SJCRH30 (cell line): Measurements from ENCODE around the gene AP1G1. TPM values are rescaled to one million over a fixed set of nuclear protein-coding genes. Genes with fewer than 3 reads are reported as not detected.
"Not testable (repeated sequence)": the region's sequence is repeated elsewhere in the genome, so short reads cannot be mapped to it uniquely, and the experiment has no call there.

Experiments
- DNase-seq, 2 experiments: peaks; one replicate each; pipeline ENCODE4 v3.0.0-alpha.2; 2015 to 2020
- H3K27ac ChIP-seq: fragments of 250-450 bp; sonication (Bioruptor Pico); 2 replicates; pipeline ENCODE4 v1.5.1; 2020; ENCODE audit warnings: mild to moderate bottlenecking, moderate library complexity
- H3K27me3 ChIP-seq: fragments of 250-450 bp; sonication (Bioruptor Pico); 2 replicates; pipeline ENCODE4 v1.5.1; 2020; ENCODE audit warnings: mild to moderate bottlenecking, moderate library complexity
- H3K36me3 ChIP-seq: fragments of 250-450 bp; sonication (Bioruptor Pico); 2 replicates; pipeline ENCODE4 v1.5.1; 2020; ENCODE audit warnings: mild to moderate bottlenecking, moderate library complexity
- H3K4me1 ChIP-seq: fragments of 250-450 bp; sonication (Bioruptor Pico); 2 replicates; pipeline ENCODE4 v1.5.1; 2020; ENCODE audit warnings: mild to moderate bottlenecking, moderate library complexity
- H3K4me3 ChIP-seq: fragments of 250-450 bp; sonication (Bioruptor Pico); 2 replicates; pipeline ENCODE4 v1.5.1; 2020; ENCODE audit warnings: mild to moderate bottlenecking, moderate library complexity
- H3K9me3 ChIP-seq: fragments of 250-450 bp; sonication (Bioruptor Pico); replicated peaks from 2 replicates; pipeline ENCODE4 v1.5.1; 2020; ENCODE audit warnings: mild to moderate bottlenecking, moderate library complexity
- total RNA-seq: library from RNA; depleted of rRNA; stranded (reverse); fragments of >200 nt; shearing (Covaris generic); gene quantifications from 2 replicates; pipeline ENCODE4 v1.2.3, GENCODE V29; 2014

AP1G1 gene
- total RNA-seq, 1 experiment from 2014 or later: 46.3 TPM

DNA sequence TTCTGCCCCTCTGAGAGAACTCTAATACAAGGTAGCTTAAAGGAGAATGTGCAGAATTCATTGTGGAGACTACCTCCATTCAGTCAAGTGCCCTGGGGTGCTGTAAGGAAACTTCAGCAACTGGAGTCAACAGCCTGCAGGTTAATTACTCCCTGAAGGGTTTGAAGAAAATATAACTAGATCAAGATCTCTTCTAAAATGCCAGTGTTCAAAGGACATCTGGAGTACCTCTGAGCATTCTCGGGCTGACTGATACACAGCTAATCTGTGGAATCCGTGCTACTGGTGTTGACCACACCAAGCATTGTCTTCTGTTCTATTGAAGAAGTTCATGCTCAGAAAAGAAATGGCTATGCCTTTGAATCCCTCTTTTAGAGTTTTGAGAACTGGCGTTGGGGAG, 25.7 kb upstream of the AP1G1 start:
- H3K27ac ChIP-seq: no peak overlapping the region

DNA sequence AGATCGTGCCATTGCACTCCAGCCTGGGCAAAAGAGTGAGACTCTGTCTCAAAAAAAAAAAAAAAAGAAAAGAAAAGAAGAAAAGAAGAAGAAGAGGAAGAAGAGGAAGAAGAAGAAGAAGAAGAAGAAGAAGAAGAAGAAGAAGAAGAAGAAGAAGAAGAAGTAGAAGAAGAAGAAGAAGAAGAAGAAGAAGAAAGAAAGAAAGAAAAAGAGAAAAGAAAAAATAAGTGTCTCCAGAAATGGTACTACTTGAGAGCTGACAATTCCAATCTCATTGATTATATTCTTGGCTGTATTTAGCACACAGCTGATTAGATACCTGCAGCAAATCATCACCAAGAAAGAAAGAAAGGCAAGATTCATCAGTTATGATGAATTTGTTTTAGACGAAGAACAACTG, 23.5 kb upstream of the AP1G1 start:
- H3K27me3 ChIP-seq, H3K4me1 ChIP-seq, H3K9me3 ChIP-seq: not testable (repeated sequence)

More for the DNA sequence above, 25.7 kb upstream of the AP1G1 start:
- H3K9me3 ChIP-seq: no peaks in the 10 kb centered on the region
- no peak overlapping the region for H3K4me3 ChIP-seq
- H3K4me1 ChIP-seq: no peaks in the 10 kb centered on the region
- H3K27me3 ChIP-seq: no peaks in the 10 kb centered on the region
- DNase-seq: no peak
- H3K36me3 ChIP-seq: no peaks in the 10 kb centered on the region

DNA sequence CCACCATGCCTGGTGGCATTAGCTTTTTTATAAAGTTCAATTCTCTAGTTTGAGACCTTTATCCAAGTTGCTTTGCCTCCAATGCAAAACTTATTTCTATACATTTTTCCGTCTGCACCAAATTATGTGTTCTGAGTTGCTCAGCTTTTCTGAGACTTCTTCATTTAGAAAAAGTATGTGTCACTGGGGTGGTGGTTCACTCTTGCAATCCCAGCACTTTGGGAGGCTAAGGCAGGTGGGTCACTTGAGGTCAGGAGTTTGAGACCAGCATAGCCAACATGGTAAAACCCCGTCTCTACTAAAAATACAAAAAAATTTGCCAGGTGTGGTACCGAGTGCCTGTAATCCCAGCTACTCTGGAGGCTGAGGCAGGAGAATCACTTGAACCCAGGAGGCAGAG, 23.1 kb upstream of the AP1G1 start:
- H3K27me3 ChIP-seq, H3K4me1 ChIP-seq, H3K36me3 ChIP-seq, H3K9me3 ChIP-seq, H3K27ac ChIP-seq, DNase-seq, H3K4me3 ChIP-seq: not testable (repeated sequence)

More for the DNA sequence above, 23.5 kb upstream of the AP1G1 start:
- not testable (repeated sequence) for H3K36me3 ChIP-seq, H3K4me3 ChIP-seq, H3K27ac ChIP-seq, DNase-seq

DNA sequence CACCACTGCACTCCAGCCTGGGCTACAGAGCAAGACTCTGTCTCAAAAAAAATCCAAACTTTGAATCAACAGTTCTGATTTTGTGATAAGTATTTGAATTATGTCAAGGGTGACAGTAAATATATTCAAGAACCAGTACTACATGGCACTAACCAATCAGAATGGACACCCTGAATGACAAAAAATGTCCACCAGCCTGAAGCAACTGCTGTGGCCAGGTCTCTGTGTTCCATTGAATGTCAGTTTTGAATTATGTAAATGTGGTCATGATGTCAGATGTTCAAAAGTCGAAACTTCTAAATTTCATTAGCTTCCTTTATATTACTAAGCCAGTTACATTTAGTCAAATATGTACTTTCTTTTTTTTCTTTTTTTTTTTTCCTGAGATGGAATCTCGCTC, 21.7 kb upstream of the AP1G1 start:
- Histone ChIP-seq H3K9me3 (no peaks in the 10 kb centered on the region), H3K4me3 (no peak overlapping the region), H3K36me3 (no peaks in the 10 kb centered on the region), H3K27ac (no peak overlapping the region), H3K27me3 (no peaks in the 10 kb centered on the region), H3K4me1 (no peaks in the 10 kb centered on the region)
- no peak for DNase-seq

DNA sequence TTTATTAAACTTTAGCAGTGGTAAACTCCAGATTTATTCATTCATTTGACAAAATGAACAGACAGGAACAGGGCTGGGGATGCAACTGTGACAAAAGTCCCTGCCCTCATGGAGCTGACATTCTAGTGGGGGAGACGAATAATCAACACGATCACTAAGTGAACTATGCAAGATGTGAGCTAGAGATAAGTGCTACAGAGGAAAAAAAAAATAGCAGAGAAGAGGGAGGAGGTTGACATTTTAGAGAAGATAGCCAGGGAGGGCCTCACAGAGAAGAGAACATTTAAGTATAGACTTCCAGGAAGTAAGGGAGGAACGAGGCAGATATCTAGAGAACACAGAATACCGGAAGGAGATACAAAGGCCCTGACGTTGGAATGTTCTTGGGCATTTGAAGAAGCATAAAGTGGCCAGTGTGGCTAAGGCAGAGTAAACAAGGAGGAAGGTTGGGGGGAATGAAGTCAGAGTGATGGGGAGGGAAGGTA, 17.9 kb upstream of the AP1G1 start:
- no peaks in the 10 kb centered on the region for H3K36me3 ChIP-seq
- H3K27me3 ChIP-seq: no peaks in the 10 kb centered on the region
- DNase-seq: no peak
- H3K27ac ChIP-seq: no peak overlapping the region
- no peak overlapping the region for H3K4me3 ChIP-seq
- no peaks in the 10 kb centered on the region for H3K4me1 ChIP-seq
- H3K9me3 ChIP-seq: no peaks in the 10 kb centered on the region

DNA sequence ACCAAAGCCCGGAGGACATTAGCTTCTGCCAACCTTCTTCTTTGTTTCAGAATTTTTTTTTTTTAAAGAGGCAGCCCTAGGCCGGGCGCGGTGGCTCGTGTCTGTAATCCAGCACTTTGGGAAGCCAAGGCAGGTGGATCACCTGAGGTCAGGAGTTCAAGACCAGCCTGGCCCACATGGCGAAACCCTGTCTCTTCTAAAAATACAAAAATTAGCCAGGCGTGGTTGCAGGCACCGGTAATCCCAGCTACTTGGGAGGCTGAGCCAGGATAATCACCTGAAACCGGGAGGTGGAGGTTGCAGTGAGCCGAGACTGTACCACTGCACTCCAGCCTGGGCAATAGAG, 8.5 kb upstream of the AP1G1 start:
- not testable (repeated sequence) for H3K27ac ChIP-seq, H3K36me3 ChIP-seq, H3K27me3 ChIP-seq, H3K4me1 ChIP-seq, H3K9me3 ChIP-seq, H3K4me3 ChIP-seq, DNase-seq

DNA sequence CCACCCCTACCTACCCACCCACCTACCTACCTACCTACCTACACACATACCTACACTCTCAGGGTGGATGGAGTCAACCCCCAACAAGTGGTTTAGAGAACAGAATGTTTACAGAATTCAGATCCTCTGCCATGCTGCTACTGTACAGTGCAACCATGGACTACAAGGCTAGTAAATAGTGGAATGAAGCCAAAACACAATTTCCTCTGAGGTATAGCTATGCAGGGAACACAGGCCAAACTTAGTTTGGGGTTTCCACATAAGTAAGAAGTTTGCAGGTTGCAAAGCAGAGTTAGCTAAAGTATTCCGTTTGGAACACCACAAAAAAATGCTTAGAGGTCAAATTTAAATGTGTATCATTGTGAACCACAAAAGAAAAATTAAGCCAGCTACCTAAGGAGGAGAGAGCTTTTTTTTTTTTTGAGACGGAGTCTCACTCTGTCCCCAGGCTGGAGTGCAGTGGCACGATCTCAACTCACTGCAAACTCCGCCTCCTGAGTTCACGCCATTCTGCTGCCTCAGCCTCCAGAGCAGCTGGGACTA, 2.7 kb upstream of the AP1G1 start:
- no peaks in the 10 kb centered on the region for H3K27me3 ChIP-seq
- no peak overlapping the region for H3K27ac ChIP-seq
- no peak overlapping the region for H3K4me3 ChIP-seq

DNA sequence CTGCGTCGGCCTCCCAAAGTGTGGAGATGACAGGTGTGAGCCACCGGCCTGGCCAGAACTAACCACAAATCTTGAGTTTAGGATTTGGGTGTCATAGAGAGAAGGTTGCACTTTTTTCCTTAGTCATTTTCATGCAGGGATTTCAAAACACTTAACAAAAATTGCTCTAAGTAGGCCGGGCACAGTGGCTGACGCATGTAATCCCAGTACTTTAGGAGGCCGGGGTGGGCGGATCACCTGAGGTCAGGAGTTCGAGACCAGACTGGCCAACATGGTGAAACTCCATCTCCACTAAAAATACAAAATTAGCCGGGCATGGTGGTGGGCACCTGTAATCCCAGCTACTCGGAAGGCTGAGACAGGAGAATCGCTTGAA, 1.5 kb upstream of the AP1G1 start:
- H3K4me1 ChIP-seq, DNase-seq, H3K36me3 ChIP-seq: not testable (repeated sequence)

More for the DNA sequence above, 2.7 kb upstream of the AP1G1 start:
- no peaks in the 10 kb centered on the region for H3K9me3 ChIP-seq
- no peak for DNase-seq
- no peaks in the 10 kb centered on the region for H3K36me3 ChIP-seq
- H3K4me1 ChIP-seq: 0 out of 2 replicates have a peak, but pooled peaks cover 4% of the 10 kb centered on the region

DNA sequence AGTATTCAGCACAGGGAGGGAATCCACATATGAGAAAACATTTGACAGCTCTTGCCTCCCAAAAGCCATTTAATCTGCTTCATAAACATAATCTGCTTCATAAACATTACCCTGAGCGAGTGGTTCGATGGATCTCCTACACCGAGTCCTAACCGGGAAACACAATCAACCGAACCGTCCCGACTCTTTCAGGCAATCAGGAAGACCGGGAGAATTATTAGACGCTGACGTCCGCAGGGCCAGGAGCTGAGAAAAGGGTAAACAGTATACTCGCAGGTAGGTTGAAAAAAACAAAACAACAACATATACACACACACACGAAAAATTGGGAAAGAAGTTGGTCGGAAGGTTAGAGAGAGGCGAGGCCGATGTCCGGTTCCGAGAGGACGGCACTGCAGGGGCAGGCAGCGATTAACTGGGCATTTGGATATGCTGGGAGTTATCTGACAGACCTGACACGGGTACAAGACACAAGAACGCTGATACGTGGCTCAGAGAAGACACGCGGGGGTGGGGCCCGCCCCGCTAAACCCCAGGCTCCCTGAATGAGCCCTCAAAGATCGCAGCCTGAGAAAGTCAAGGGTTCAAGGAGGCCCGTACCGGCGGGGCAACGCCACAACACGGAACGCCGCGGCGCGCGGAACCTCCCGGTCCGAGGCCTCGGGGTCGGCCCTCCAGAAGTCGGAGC, 585 bp downstream of the AP1G1 start:
- Histone ChIP-seq H3K36me3 (no peaks in the 10 kb centered on the region), H3K4me1 (0 out of 2 replicates have a peak, but pooled peaks cover 4% of the 10 kb centered on the region), H3K9me3 (no peaks in the 10 kb centered on the region), H3K4me3 (peak overlapping the region; percentile 94), H3K27me3 (no peaks in the 10 kb centered on the region), H3K27ac (peak overlapping the region; percentile 99)
- DNase-seq: no peak

More for the DNA sequence above, 1.5 kb upstream of the AP1G1 start:
- not testable (repeated sequence) for H3K27ac ChIP-seq, H3K4me3 ChIP-seq, H3K27me3 ChIP-seq, H3K9me3 ChIP-seq

DNA sequence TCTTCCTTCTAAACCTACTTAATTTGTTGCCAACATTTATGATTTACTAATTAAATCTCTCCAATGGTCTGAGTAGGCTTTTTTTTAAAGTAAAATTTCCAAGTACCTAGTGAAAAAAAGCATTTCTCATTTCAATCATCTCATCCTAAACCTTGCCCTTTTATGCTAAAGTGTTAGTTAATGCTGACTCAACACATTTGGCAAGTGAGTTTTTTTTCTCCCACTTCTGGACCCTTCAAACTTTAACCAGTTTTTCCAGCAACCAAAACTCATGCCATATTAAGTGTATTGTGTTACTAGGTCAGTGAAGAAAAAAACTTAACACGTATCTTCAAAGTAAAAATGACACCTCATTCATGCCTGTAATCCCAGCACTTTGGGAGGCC, 5.3 kb downstream of the AP1G1 start:
- DNase-seq: no peak
- H3K36me3 ChIP-seq: no peaks in the 10 kb centered on the region
- 0 out of 2 replicates have a peak, but pooled peaks cover 2% of the 10 kb centered on the region for H3K4me1 ChIP-seq
- no peak overlapping the region for H3K27ac ChIP-seq
- H3K27me3 ChIP-seq: no peaks in the 10 kb centered on the region
- no peak overlapping the region for H3K4me3 ChIP-seq
- H3K9me3 ChIP-seq: no peaks in the 10 kb centered on the region

DNA sequence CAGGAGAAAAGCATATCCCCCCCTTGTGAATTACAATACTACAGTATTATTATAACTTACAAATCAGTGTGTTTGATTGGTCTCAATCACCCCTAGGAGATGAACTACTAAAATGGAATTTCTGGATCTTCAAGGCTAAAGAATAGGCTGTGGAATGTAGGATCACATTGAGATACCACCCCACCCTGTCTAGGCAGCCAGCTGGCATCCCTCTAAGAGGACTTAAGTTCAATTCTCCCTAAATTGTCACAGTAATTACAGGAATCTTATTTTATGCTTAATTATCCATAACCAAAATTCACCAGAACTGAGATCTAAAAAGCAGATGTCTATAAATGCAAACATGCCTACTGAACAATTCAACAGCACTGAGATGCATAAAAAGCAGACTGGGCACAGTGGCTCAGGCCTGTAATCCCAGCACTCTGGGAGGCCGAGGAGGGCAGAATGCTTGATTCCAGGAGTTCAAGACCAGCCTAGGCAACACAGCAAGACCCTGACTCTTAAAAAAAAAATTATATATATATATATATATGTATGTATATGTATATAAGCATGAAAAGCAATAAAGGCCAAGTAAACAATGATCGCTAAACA, 12.0 kb downstream of the AP1G1 start:
- H3K4me3 ChIP-seq: no peak overlapping the region
- H3K36me3 ChIP-seq: no peaks in the 10 kb centered on the region; the same call in 1 of the 2 replicates
- H3K27me3 ChIP-seq: no peaks in the 10 kb centered on the region
- H3K9me3 ChIP-seq: no peaks in the 10 kb centered on the region
- no peak overlapping the region for H3K27ac ChIP-seq
- no peaks in the 10 kb centered on the region for H3K4me1 ChIP-seq
- DNase-seq: no peak

DNA sequence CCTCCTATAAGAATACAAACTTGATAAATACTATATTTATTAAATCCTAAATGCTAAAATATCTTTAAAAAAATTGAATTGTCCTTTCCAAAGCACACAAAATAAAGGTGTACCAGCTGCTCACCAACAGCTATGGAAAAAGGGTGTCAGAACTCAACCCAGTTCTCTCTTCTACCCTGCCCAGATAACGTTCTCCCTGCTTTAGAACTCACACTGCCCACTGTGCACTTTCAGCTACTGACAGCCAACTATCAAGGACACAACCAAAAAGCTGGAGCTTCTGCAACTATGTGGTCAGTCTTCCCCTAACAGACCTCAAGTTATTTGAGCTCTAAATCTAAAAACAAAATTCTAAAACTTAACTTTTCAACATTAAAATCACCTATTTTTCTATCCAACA, 13.7 kb downstream of the AP1G1 start:
- Histone ChIP-seq H3K4me1 (no peaks in the 10 kb centered on the region), H3K27ac (no peak overlapping the region), H3K27me3 (no peaks in the 10 kb centered on the region), H3K36me3 (no peaks in the 10 kb centered on the region; the same call in 1 of the 2 replicates), H3K4me3 (no peak overlapping the region), H3K9me3 (no peaks in the 10 kb centered on the region)
- no peak for DNase-seq

DNA sequence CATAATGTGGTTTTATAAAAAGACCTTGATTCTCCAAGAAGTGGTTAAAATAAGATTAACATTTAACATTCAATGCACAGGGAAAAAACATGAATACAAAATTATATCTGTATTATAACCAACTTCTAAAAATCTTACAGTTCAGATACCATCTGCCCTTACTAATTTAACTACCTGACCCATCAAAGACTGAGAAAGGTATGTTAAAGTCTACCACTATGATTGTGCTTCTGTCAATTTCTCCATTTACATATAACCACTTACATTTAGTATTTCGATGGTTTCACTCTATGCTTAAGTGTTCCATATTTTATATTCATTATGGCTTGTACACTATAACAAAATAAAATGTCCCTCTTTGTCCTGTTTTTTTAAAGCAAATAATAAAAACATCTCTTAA, 14.6 kb downstream of the AP1G1 start:
- no peaks in the 10 kb centered on the region for H3K4me1 ChIP-seq
- no peaks in the 10 kb centered on the region; the same call in 1 of the 2 replicates for H3K36me3 ChIP-seq
- H3K9me3 ChIP-seq: no peaks in the 10 kb centered on the region
- no peak for DNase-seq
- H3K27me3 ChIP-seq: no peaks in the 10 kb centered on the region
- no peak overlapping the region for H3K4me3 ChIP-seq
- H3K27ac ChIP-seq: no peak overlapping the region

DNA sequence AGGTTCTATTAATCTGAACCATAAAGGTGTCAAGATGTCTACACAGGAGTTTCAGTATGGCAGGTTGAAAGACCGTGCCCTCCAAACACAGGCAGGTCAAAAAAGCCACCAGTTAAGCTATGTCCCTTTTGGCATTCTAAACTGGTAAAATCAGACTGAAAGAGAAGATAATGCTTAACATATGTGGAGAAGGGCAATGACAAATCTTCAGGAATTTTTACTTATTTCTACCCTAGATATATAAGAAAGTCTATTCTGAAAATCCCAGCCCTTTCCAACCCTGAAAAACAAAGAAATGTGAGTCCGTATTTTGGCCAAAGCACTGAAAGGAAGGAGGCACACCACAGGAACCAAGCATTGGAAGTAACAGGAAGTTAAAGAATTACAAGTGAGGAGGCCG, 16.5 kb downstream of the AP1G1 start:
- no peaks in the 10 kb centered on the region for H3K4me1 ChIP-seq
- no peak overlapping the region for H3K27ac ChIP-seq
- no peaks in the 10 kb centered on the region for H3K9me3 ChIP-seq
- no peak for DNase-seq
- no peaks in the 10 kb centered on the region for H3K27me3 ChIP-seq
- peaks cover 8% of the 10 kb centered on the region; the same call in 1 of the 2 replicates for H3K36me3 ChIP-seq
- no peak overlapping the region for H3K4me3 ChIP-seq

DNA sequence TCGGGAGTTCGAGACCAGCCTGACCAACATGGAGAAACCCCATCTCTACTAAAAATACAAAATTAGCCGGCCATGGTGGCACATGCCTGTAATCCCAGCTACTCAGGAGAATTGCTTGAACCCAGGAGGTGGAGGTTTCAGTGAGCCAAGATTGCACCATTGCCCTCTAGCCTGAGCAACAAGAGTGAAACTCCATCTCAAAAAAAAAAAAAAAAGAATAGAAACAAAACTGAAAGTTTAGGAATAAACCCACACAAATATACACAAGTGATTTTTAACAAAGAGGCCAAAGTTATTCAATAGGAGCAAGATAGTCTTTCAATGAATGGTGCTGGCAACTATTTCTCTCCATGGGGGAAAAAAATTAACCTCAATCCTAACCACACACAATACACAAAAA, 18.3 kb downstream of the AP1G1 start:
- peaks cover 10% of the 10 kb centered on the region; the same call in 1 of the 2 replicates for H3K36me3 ChIP-seq
- not testable (repeated sequence) for H3K27ac ChIP-seq, H3K4me1 ChIP-seq, H3K9me3 ChIP-seq, H3K27me3 ChIP-seq, H3K4me3 ChIP-seq, DNase-seq
